Esophagus (tissue), 2 donors: ENCODE data around the gene PSAP. TPM values are rescaled to one million over a fixed set of nuclear protein-coding genes. Genes with fewer than 3 reads are reported as not detected.

Experiments
- H3K27ac ChIP-seq, 2 donors: one replicate each; pipeline ENCODE4 v1.5.1; 2013; ENCODE audit warnings: low read depth in 2 of 2, mild to moderate bottlenecking in 2 of 2, inconsistent platforms in 1 of 2, low read length in 1 of 2, moderate library complexity in 1 of 2
- H3K27me3 ChIP-seq, 2 donors: one replicate each; pipeline ENCODE4 v1.6.1; 2013; ENCODE audit warnings: low read length in 2 of 2, control low read depth in 1 of 2, mild to moderate bottlenecking in 1 of 2; ENCODE audit not compliant: insufficient read depth in 2 of 2, control insufficient read depth in 1 of 2
- H3K36me3 ChIP-seq, 2 donors: one replicate each; pipeline ENCODE4 v1.6.1; 2013; ENCODE audit warnings: low read length in 1 of 2; ENCODE audit not compliant: control insufficient read depth in 2 of 2, insufficient read depth in 2 of 2
- H3K4me1 ChIP-seq, 2 donors: one replicate each; pipeline ENCODE4 v1.6.1; 2013; ENCODE audit warnings: low read length in 1 of 2; ENCODE audit not compliant: control insufficient read depth in 2 of 2, insufficient read depth in 2 of 2
- H3K4me3 ChIP-seq, 2 donors: one replicate each; pipeline ENCODE4 v1.5.1; 2013; ENCODE audit warnings: low read length in 2 of 2, mild to moderate bottlenecking in 2 of 2, low read depth in 1 of 2, moderate library complexity in 1 of 2
- H3K9me3 ChIP-seq, 2 donors: one replicate each; pipeline ENCODE4 v1.6.1; 2013; ENCODE audit warnings: mild to moderate bottlenecking in 2 of 2, low read depth in 1 of 2, low read length in 1 of 2, moderate library complexity in 1 of 2; ENCODE audit not compliant: control insufficient read depth in 2 of 2, insufficient read depth in 1 of 2
- WGBS, 2 donors: extraction: QIAGEN DNeasy Blood & Tissue Kit; methylation state at CpG; one replicate each; pipeline ENCODE4 v1.1.7; 2013; 5-methylcytosine and 5-hydroxymethylcytosine counted together
- polyA plus RNA-seq, 2 donors: library from polyadenylated mRNA; stranded (reverse); fragments of 200-250 nt; gene quantifications; one replicate each; pipeline ENCODE4 v1.2.3, GENCODE V29; 2013
- donor health status: healthy with polysubstance abuse.
- donor health status: Bipolar disorder and iron deficiency.

PSAP gene
- polyA plus RNA-seq, 2 donors, result 157 to 241 TPM

DNA sequence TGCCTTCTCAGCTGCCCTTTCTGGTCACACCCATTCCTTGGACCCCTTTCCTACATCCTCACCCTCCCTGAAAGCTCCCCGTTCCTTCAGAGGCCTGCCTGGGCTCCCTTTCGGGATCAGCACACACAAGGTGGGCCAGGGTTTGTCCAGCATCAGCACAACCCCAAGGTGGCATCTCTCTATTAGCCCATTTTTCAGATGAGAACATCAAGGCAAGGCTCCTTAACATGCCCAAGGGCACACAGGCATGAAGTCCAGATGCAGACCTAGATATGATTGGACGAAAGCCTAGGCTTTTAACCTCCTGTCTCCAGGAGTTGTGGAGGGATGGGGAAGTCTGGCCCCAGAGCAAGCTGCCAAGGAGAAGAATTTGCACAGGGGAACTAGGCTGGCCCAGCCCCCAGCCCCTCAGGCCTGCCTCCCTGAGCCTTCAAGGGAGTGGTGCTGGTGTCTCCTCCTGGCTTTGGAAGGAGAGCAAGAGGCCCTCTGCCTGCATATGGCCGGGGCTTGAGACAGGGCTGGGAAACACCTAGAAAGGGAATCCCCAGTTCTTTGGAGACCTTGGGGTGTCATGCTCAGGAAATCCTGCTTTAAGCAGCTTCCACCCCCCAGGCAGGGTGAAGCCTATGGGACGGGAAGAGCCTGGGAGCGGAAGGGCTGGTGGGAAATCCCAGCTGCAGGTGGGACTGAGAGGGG lies 68.7 kb downstream of the PSAP start:
- 76 to 77% methylated on average over 6 of the region's 6 CpGs for WGBS, 2 donors
- Histone ChIP-seq H3K4me3 (no peak overlapping the region), H3K36me3 (no peaks in the 10 kb centered on the region), H3K4me1 (no peaks in the 10 kb centered on the region), H3K9me3 (no peaks in the 10 kb centered on the region), H3K27ac (no peak overlapping the region), H3K27me3 (no peaks in the 10 kb centered on the region)

DNA sequence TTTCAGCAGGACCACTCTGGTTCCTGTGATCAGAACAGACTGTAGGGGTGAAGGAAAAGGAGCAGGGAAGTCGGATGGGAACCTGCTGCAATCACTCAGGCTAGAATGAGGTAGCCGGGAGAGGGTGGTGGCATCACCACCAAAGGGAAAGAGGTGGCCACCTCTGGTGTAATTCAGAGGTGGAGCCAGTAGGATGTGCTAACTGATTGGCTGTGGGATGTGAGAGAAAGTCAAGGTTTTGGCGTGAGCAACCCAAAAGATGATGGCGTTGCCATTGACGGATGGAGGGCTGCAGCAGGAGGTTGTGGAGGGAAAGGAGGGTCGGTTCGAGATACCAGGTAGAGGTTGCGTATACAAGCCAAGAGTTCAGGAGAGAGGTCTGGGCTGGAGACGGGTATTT lies 70.3 kb downstream of the PSAP start:
- no peaks in the 10 kb centered on the region for H3K36me3 ChIP-seq
- no peaks in the 10 kb centered on the region for H3K27me3 ChIP-seq
- H3K27ac ChIP-seq, result no peak overlapping the region
- 89 to 91% methylated on average over 9 of the region's 9 CpGs for WGBS, 2 donors
- H3K4me3 ChIP-seq, result no peak overlapping the region
- no peaks in the 10 kb centered on the region for H3K9me3 ChIP-seq
- no peaks in the 10 kb centered on the region for H3K4me1 ChIP-seq

- Histone ChIP-seq H3K4me1 (no peaks in the 10 kb centered on the region), H3K9me3 (no peaks in the 10 kb centered on the region), H3K27me3 (no peaks in the 10 kb centered on the region), H3K36me3 (no peaks in the 10 kb centered on the region), H3K4me3 (no peak overlapping the region), H3K27ac (no peak overlapping the region)
- WGBS, 2 donors, result 86 to 90% methylated on average over 7 of the region's 7 CpGs
Observed at GRCh38 chr10:71780156-71780555, 70.9 kb downstream of the PSAP start.

GRCh38 chr10:71779641-71780040 lies 71.4 kb downstream of the PSAP start:
- H3K4me1 ChIP-seq, result no peaks in the 10 kb centered on the region
- no peaks in the 10 kb centered on the region for H3K27me3 ChIP-seq
- H3K27ac ChIP-seq, result no peak overlapping the region
- H3K36me3 ChIP-seq, result no peaks in the 10 kb centered on the region
- no peaks in the 10 kb centered on the region for H3K9me3 ChIP-seq
- no peak overlapping the region for H3K4me3 ChIP-seq
- 83 to 92% methylated on average over 6 of the region's 6 CpGs for WGBS, 2 donors

- Histone ChIP-seq H3K27ac (no peak overlapping the region), H3K27me3 (no peaks in the 10 kb centered on the region), H3K4me1 (peaks cover 0 to 7% of the 10 kb centered on the region in 2 donors), H3K4me3 (no peak overlapping the region), H3K36me3 (no peaks in the 10 kb centered on the region), H3K9me3 (no peaks in the 10 kb centered on the region)
- 78 to 91% methylated on average over 11 of the region's 11 CpGs for WGBS, 2 donors
Observed at GRCh38 chr10:71778071-71778825, 72.8 kb downstream of the PSAP start.

GRCh38 chr10:71777213-71777985 lies 73.7 kb downstream of the PSAP start:
- Histone ChIP-seq H3K4me1 (peaks cover 0 to 11% of the 10 kb centered on the region in 2 donors), H3K27ac (no peak overlapping the region), H3K36me3 (no peaks in the 10 kb centered on the region), H3K4me3 (no peak overlapping the region), H3K9me3 (no peaks in the 10 kb centered on the region), H3K27me3 (no peaks in the 10 kb centered on the region)
- WGBS, 2 donors, result 97 to 98% methylated on average over 17 of the region's 17 CpGs

DNA sequence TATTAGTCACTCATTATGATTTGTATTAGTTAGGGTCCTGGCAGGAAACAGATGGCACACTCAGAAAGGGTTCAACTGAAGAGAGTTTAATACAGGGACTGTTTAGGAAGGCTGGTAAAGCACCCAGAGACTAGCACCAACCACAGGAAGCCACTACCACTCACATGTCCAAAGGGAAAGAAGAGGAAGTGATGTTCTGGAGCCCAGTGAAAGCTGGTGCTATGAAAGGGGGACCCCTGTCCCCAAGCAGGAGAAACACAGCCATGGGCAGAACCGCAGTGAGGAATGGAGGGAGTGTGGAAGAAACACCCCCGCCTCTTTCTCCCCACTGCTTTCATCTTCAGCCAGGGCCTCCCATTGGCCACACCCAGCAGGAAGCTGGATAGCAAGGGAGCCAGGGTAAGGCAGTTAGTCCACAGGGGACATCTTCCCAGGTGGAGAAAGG lies 74.5 kb downstream of the PSAP start:
- WGBS, 2 donors, result 55 to 64% methylated on average over 2 of the region's 2 CpGs
- Histone ChIP-seq H3K27me3 (no peaks in the 10 kb centered on the region), H3K27ac (no peak overlapping the region), H3K4me1 (peaks cover 5 to 19% of the 10 kb centered on the region in 2 donors), H3K36me3 (no peaks in the 10 kb centered on the region), H3K4me3 (no peak overlapping the region), H3K9me3 (no peaks in the 10 kb centered on the region)

GRCh38 chr10:71774916-71775702 lies 75.9 kb downstream of the PSAP start:
- H3K4me1 ChIP-seq, result peaks cover 12 to 28% of the 10 kb centered on the region in 2 donors
- no peak overlapping the region for H3K27ac ChIP-seq
- no peaks in the 10 kb centered on the region for H3K36me3 ChIP-seq
- no peak overlapping the region for H3K4me3 ChIP-seq
- WGBS, 2 donors, result 61 to 84% methylated on average over 3 of the region's 3 CpGs
- no peaks in the 10 kb centered on the region for H3K9me3 ChIP-seq
- no peaks in the 10 kb centered on the region for H3K27me3 ChIP-seq
